NCI-H524 (cell line): ENCODE data around the gene UMODL1.
A peak's percentile ranks its signal among the peaks of the same experiment; 100 is the strongest.
"Not testable (repeated sequence)": the region's sequence is repeated elsewhere in the genome, so short reads cannot be mapped to it uniquely, and the experiment has no call there.

Experiments
- DNase-seq, 2 experiments: peaks; one replicate each; lab custom pipeline; 2025; lab: John Stamatoyannopoulos, UW

The UMODL1 gene

DNA sequence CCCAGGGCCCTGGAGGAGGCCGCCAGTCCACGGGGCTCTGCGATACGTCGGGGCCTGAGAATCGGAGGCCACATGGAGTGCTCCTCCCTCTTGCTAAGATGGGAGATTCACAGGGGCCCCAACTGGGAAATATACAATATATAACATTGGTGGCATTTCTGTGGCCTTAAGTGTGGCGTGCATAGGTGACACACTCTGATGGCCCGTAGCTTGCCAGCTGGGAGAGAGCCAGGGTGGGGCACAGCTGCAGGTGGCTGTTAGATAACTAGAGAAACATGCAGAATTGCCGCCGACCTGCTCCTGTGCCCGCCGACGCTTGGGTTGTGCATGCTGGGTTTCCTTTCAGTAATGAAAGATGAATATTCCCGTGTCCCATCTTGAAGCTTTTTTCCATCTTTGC is 30.1 kb downstream of the UMODL1 start:
- DNase-seq = no peak

DNA sequence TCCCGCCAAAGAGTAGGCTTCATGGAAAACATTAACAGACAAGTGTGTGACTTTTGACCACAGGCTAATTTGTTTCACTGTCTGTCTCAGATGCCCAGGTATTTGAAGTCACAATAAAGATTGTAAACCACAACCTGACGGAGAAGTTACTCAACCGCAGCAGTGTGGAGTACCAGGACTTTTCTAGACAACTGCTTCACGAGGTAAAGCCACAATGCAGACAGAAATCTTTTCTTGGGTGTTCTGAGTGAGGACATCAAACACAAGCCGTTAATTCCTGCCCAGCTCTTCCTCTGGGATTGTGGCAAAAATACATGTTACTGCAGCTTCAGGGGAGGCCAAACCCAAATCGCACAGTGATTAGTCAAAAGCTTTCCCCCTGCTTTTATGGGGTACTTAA is 31.0 kb downstream of the UMODL1 start:
- no peak for DNase-seq

DNA sequence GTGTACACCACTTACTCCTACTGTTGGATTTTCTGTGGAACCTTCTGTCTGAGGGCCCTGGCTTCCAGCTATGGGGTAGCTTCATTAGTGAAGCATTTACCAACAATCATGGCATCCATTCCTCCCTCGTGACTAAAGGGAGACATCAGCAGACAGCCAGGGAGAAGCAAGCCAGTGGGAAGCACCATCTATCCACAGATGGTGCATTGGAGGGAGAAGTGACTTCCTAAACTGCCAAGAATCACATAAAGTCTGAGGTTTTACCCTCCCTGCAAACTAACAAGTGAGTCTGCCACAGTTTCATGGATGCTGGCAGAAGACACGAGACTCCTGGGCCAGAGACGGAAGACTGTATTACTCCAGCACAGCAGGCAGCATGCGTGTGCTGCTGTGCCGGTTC is 31.4 kb downstream of the UMODL1 start:
- DNase-seq = no peak

DNA sequence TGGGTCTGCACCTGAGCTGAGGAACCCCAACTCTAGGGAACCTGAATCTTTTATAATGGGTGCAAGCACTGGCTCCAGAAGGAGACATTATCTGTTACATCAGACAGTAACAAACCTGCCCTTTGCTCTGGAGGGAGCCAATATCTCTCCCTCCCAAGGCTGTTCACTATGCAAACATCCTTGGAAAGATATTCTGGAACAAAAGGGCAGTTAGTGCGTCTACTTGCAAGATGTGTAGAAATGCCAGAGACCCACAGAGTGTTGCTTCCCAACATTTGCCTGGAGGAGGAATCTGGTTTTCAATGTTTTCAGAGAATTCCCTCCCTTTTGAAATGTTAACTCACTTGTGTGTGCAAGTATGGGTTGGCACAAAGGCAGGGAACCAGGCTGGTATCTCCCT is 31.9 kb downstream of the UMODL1 start:
- no peak for DNase-seq

DNA sequence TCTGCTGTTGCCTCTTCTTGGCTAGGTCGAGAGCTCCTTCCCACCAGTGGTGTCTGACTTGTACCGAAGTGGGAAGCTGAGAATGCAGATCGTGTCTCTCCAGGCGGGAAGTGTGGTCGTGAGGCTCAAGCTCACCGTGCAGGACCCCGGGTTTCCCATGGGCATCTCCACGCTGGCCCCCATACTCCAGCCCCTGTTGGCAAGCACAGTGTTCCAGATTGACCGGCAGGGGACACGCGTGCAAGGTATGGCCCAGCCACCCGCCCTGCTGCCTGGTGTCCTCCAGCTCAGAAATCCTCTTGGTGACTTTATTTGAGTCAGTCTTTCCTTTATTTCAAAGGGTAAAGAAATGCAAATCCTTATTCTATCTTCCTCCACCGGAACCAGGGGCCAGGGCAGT is 32.7 kb downstream of the UMODL1 start:
- no peak for DNase-seq

DNA sequence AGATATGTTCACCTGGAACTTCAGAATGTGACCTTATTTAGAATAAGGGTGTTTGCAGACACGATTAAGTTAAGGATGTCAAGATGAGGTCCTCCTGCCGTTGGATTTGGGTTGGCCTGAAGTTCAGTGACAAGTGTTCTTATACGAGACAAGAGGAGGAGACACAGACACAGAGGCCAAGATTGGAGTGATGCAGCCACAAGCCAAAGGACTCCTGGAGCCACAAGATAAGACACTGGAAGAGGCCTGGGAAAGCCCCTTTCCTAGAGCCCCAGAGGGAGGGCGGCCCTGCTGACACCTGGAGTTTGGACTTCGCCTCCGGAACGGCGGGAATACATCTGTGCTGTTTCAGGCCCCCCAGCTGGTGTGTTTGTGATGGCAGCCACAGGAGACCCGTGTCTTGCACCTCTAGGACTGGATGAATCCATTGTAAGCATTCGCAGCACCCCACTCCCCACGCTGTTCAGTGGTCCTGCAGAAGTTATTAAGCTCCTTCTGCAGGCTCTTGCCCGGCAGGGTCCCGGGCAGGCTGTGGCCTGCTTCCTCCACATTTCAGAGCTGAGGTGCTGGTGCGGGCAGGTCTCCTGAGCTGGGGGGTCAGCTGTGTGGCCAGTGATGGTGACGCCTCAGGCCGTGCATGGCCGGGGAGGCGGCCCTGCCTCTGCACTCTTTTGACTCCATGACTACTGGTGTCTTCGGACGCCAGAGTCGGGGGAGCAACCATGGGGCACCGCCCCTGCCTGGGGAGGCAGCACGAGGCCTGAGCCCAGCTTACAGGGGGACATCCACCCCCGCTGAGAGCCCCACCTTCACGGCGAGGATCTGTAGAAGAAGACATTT is 34.6 kb downstream of the UMODL1 start:
- DNase-seq = no peak

DNA sequence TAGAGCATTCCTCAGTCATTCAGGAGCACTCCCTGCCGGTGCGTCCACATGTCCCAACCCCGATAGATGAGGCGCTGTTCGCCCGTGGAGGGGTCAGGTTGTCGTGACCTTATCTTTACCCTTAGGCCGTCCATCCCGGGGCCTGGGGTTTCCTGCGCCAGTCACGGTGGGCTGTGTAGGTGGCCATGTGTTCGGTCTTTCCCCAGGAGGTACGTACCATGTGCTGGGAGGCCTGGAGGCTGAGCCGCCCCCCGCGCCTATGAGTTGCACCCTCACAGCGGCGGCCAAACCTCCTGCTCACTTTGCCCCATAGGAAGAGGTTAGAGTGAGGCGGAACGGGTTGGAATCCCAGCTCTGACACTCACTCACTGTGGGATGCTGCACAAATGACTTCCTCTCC is 35.3 kb downstream of the UMODL1 start:
- no peak for DNase-seq

DNA sequence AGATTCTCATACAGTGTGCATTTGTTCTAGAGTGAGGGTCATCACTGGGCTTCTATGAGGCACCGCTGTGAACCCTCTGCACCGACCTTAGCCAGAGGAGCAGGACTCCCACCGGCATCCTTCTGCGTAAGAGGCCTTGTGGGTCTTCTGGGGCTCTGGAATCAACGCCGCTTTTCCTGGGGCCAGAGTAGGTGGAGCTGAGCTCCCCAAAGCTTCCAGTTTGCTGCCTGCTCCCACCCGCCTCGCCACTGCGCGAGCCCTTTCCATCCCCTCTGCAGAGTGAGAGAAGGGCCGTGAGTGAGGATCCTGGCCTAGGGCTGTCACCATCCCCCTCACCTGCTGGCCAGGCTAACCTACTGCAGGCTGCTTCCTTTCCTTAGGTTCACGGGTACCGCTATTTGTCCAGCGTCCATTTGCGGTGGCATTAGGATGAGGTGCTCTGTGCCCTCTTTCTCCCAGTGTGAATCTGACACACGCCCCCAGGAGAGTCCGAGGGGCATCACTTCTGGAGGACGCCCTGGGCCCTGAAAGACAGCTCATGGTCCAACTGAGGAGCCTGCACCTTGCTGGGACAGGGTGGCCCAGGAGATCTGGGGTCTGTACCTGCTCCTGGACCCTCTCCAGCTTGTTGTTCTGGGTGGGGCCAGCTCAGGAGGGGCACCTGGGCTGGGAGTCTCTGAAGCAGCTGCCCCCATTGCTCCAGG is 36.2 kb downstream of the UMODL1 start:
- no peak for DNase-seq

DNA sequence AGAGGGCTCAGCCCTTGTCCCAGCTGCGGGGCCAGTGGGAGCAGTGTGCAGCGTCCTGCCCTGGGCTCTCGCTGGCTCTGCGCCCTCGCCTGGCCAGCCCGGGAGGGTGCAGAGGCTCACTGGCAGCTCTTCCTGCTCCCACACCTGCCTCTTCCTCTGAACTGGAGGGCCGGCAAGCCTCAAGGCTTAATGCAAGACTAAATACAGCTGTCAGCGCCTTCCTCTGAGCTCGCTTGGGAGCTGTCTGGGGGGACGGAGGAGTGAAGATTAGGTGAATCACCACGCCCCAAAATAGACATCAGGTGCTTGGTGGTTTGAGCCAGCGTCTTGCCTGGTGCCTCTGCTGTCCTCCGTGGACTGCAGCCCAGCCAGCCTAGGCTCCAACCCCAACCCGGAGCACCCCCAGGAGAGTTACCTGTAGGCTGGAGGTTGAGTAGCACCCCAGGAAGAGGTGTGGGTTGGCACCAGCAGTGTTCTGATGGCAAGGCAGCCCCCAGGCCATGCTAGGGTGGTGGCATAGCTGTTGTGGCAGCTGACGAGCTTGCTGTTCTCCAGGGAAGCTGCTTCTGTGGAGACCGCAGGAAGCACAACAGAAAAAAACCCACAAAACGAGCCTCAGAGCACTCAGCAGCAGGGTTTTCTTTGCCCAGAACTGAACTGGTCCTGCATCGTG is 36.9 kb downstream of the UMODL1 start:
- peak; percentile 61 to 88 for DNase-seq

DNA sequence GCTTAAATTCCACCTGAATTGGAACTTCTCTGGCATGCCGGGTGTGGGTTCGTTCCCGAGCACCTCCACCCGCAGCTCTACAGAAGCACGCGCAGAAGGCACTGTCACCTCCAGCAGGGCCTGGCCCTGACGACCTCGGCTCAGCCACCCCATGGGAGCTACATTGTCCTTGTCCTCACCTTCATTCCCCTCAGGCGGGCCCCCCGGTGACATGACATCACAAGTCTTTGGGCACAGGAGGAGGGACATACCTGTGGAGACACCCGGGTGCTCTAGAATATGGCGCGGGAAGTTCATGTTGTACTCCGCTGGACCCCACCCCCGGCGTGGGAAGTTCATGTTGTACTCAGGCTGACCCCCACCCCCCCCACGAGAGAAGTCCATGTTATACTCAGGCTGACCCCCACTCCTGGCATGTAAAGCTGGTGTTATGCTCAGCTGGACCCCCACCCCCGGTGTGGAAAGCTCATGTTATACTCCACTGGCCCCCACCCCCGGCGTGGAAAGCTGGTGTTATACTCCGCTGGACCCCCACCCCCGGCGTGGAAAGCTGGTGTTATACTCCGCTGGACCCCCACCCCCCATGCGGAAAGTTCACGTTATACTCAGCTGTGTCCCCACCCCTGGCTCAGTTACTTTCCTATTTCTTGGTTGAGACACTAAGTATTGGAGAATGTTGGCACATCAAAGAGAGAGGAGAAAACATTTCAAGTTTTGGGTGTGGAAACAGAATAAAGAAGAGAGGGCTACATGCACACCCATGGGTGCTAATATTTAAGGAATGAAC is 37.6 kb downstream of the UMODL1 start:
- no peak for DNase-seq

DNA sequence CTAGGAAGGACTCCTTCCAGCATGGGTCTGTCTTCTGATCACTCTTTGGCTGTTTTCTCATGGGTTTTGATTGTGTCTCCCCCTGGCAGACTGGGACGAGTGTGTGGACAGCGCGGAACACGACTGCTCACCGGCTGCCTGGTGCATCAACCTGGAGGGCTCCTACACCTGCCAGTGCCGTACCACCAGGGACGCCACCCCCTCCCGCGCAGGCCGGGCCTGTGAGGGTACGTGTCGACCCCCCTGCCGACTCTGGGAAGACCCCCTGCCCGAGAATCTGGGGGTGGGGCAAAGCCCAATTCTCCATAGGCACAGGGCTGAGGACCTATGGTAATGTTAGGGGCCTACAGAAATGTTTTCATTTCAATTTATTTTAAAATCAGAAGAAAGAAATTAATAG is 38.4 kb downstream of the UMODL1 start:
- no peak for DNase-seq

DNA sequence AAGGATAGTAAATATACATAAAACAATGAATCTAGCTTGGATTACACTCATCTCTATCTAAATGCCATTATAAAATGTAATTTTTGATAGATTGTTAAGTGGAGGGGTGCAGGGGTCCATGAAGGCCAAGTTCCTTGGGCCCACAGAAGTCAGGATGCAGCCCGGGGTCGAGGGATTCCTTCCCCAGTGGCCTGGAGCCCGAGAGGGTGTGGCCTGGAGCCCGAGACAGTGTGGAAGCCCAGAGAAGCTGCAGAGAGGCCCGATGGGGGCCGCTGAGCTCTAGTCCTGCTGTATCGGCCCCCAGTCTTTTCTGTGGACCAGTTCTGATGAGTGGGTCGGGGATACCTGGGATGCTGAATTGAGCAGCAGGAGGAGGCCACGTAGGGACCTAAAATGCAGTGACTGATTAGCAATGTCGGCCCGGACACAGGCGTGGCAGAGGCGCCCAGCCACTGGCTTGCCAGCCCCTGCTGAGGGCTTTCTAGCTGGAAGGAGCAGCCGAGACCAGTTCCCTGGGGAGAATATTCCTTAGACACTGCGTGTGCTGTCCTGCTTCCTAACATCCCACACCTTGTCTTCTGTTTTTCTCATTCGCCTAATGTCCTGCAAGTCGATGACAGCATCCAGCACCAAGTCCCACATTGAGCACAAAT is 38.9 kb downstream of the UMODL1 start:
- DNase-seq = no peak

DNA sequence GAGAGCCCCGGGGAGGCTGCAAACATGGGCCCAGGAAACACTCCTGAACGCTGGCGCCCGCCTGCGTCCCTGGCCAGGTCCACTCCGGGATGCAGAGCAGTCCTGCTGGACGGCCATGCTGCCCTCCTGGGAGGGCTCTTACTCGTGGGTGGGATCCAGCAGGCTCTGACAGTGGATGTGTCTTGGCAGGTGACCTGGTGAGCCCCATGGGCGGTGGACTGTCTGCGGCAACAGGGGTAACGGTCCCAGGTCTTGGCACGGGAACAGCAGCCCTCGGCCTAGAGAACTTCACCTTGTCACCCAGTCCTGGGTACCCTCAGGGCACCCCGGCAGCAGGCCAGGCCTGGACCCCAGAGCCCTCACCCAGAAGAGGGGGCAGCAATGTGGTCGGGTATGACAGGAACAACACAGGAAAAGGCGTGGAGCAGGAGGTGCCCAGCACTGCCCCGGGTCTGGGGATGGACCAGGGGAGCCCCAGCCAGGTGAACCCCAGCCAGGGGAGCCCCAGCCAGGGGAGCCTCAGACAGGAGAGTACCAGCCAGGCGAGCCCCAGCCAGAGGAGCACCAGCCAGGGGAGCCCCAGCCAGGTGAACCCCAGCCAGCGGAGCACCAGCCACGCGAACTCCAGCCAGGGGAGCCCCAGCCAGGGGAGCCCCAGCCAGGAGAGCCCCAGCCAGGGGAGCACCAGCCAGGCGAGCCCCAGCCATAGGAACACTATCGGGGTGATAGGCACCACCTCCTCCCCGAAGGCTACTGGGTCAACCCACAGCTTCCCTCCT is 39.8 kb downstream of the UMODL1 start:
- DNase-seq = no peak

DNA sequence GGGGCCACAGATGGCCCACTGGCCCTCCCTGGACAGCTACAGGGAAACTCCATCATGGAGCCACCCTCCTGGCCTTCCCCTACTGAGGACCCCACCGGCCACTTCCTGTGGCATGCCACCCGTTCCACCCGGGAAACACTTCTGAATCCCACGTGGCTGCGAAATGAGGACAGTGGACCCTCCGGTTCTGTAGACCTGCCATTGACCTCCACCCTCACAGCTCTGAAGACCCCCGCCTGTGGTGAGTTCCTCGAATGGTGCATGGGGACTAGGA is 40.3 kb downstream of the UMODL1 start:
- no peak for DNase-seq

DNA sequence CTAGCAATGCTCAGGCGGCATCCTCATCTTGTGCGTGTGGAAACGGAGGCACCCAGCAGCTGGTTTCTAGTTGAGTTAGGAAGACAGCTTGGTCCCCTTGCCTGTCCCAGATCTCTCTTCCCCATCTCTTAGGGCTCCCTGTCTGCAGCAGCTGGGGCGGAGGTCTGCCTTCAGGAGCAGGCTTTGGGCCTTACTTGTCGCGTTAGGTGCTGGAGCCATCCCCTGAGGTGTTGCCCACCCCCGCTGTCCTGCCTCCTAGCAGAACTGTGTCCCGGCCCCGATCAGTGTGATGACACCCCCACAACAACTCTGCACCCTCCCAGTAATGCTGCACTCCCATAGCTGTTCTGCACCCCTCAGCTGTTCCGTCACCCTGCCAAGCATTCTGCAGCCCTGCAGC is 40.7 kb downstream of the UMODL1 start:
- DNase-seq = no peak

DNA sequence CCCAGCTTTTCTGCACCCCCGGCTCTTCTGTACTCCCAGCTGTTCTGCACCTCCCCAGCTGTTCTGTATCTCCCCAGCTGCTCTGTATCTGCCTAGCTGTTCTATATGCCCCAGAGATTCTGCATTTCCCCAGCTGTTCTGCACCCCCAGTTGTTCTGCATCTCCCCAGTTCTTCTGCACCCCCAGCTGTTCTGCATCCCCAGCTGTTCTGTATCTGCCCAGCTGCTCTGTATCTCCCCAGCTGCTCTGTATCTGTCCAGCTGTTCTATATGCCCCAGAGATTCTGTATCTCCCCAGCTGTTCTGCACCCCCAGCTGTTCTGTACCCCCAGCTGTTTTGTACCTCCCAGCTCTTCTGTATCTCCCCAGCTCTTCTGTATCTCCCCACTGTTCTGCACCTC is 41.1 kb downstream of the UMODL1 start:
- no peak for DNase-seq

DNA sequence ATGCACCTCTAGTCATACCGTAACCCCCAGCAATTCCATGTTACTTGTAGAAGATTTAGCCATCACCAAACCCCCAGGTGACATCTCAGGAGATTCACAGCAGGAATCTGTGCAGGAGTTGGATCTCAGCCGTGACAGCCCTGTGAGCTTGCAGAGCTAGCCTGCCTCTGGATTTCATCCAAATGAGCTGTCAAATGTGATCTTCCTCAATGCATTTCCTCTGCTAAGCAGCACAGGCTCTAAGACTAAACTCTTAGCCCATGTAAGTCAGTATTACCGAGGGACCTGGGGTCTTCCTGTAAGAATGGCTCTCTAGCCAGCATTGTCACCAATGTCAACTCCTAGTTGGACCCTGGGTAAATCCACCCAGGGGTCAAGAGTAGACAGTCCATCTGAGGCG is 41.7 kb downstream of the UMODL1 start:
- DNase-seq = no peak

DNA sequence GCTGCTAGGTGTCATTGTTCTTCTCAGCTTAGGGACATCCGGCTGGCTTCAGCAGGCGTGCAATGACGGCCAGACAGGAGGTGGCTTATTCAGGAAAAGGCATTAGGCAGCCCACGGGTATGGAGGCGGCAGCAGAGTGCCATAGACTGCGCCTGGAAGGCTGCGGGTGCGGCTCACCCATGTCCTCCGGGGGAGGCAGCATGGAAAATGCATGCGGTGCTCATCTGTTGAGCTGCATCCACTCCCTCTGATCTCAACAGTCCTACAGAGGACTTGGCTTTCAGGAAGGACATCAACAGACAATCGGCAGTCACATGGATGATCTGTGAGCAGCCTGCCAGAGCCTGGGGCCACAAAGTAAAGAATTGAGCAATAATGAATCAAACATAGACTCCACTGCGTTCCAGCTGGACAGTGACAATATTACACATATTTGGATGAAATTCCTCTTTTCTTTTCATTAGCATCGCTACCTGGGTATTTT is 42.9 kb downstream of the UMODL1 start:
- no peak for DNase-seq

DNA sequence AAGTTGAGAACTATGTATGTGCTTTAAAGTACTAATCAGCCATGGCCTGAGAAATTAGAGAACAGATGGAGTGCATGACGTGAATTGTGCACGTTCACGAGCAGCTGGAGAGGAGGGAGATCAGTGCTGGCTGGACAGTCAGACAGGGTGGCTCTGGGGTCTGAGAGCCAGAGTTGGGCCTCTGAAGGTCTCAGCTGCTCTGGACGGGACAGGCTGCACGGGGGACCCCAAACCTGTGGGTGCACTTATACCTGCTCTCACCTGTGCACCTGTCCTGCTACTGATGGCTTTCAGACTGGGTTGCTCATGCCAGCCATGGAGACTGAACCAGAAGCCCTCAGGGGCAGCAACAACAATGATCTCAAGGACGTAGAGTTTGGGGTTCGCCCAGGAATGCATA is 43.5 kb downstream of the UMODL1 start:
- peak; percentile 25 to 69 for DNase-seq

DNA sequence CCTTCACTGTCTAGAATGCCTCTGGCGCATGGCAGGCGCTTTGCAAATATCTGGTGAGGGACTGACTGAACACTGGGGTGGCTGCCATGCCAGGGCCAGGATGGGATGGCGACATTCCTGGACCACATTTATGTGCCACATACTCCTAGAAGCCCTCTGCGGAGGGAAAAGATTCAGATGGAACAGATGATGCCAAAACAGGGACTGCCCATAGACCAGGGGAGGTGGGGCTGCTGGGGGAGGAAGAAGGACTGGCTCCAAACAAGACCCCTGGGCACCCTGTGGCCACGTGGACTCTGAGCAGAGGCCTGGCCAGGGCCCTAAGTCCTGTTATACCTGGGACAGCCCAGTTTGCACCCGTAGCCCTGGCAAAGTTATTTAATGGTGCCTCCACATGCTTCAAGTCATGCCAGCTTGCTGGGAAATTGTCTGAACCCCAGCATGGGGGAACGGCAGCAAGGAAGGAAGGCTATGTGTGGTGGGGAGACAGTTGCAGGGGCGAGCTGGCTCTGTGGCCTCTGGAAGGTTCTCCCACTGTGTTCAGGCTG is 44.1 kb downstream of the UMODL1 start:
- no peak for DNase-seq

DNA sequence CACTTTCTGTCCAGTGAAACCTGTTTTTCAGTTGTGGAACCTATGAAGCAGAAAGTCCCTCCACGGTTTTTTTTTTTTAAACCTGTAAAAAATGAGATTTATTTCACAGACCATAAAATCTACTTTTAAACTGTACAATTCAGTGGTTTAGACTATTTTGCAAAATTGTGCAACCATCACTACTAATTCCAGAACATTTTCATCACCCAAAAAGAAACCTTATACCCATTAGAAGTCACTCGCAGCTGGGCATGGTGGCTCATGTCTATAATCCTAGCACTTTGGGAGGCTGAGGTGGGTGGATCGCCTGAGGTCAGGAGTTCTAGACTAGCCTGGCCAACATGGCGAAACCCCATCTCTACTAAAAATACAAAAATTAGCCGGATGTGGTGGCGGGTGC is 45.4 kb downstream of the UMODL1 start:
- DNase-seq = not testable (repeated sequence)
